Retinal pigment epithelial cell (primary cell): ENCODE measurements around the gene MAT1A.

ENCODE experiments used
- DNase-seq: peaks from one replicate; pipeline ENCODE4 v3.0.0-alpha.2; 2010; ENCODE audit warnings: low read depth
- H3K4me3 ChIP-seq: 2 replicates; pipeline ENCODE4 v1.5.1; 2011; ENCODE audit warnings: mild to moderate bottlenecking, low read length, control low read depth, moderate library complexity
- CTCF ChIP-seq: conservative IDR thresholded peaks from 2 replicates; pipeline ENCODE4 v1.5.1; 2011; ENCODE audit warnings: low read depth, low read length, control low read depth, inconsistent platforms

Gene MAT1A

GRCh38 chr10:80277567-80278250 is 11.7 kb downstream of the MAT1A start:
- TF ChIP-seq CTCF: no peak
- no peak overlapping the region for H3K4me3 ChIP-seq
- DNase-seq: no peak

- H3K4me3 ChIP-seq: no peak overlapping the region
- TF ChIP-seq CTCF: no peak
- no peak for DNase-seq
These were observed 12.4 kb downstream of the MAT1A start for GRCh38 chr10:80277016-80277415.

GRCh38 chr10:80276335-80276734 is 13.1 kb downstream of the MAT1A start:
- no peak for TF ChIP-seq CTCF
- no peak overlapping the region for H3K4me3 ChIP-seq
- no peak for DNase-seq

- DNase-seq: no peak
- no peak overlapping the region for H3K4me3 ChIP-seq
- TF ChIP-seq CTCF: no peak
These were observed 13.7 kb downstream of the MAT1A start for GRCh38 chr10:80275756-80276155.

- TF ChIP-seq CTCF: no peak
- H3K4me3 ChIP-seq: no peak overlapping the region
- no peak for DNase-seq
These were observed 14.3 kb downstream of the MAT1A start for GRCh38 chr10:80275135-80275498.

- no peak for DNase-seq
- TF ChIP-seq CTCF: no peak
- H3K4me3 ChIP-seq: no peak overlapping the region
These were observed 14.9 kb downstream of the MAT1A start for GRCh38 chr10:80274396-80275134.

GRCh38 chr10:80273523-80274170 is 15.8 kb downstream of the MAT1A start:
- H3K4me3 ChIP-seq: no peak overlapping the region
- TF ChIP-seq CTCF: no peak
- no peak for DNase-seq
